ENCODE measurements around the gene DPEP1. TPM values are rescaled to one million over a fixed set of nuclear protein-coding genes. Genes with fewer than 3 reads are reported as not detected.

Gene DPEP1
- total RNA-seq, 4 donors from 2014 or later = 1.3 to 4.0 (median 1.4) TPM; not detected in 1

DNA sequence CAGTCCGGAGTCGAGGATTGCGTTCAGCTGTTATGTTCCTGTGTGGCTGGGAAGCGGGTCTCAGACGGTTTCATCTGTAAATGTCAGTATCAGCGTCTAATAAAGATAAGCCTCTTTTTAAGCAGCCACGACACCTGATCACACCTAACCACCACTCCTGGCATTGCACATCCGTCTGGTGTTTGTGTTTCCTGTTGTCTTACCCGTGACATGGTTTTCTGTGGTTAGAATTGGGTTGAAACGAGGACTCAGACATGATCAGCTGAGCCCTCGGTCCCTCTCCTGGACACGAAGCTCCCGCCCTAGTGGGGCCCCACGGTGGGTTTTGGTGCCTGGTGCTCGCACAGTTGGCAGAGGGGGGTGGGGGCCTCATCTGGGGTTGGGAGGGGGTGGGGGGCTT lies 19.6 kb upstream of the DPEP1 start:
- no peaks in the 10 kb centered on the region for H3K36me3 ChIP-seq
- no peak overlapping the region for H3K27ac ChIP-seq
- in situ Hi-C loops (cut with MboI; ENCODE audit: low pct_ligation_motif_present in 1 of 4, low pct_unique_long_range_greater_than_20kb in 1 of 4, low sequenced_read_pairs in 3 of 4) = no loop called here
- no peak overlapping the region for H3K4me3 ChIP-seq
- WGBS, 2 donors (ENCODE audit: low coverage in 1 of 2) = 69 to 77% methylated on average over 7 to 15 of the region's 15 CpGs
- intact Hi-C loops (cut with DNase I; ENCODE audit: low total_unique reads) = no loop called here
- H3K27me3 ChIP-seq = no peaks in the 10 kb centered on the region
- TF ChIP-seq, protein P1, sequence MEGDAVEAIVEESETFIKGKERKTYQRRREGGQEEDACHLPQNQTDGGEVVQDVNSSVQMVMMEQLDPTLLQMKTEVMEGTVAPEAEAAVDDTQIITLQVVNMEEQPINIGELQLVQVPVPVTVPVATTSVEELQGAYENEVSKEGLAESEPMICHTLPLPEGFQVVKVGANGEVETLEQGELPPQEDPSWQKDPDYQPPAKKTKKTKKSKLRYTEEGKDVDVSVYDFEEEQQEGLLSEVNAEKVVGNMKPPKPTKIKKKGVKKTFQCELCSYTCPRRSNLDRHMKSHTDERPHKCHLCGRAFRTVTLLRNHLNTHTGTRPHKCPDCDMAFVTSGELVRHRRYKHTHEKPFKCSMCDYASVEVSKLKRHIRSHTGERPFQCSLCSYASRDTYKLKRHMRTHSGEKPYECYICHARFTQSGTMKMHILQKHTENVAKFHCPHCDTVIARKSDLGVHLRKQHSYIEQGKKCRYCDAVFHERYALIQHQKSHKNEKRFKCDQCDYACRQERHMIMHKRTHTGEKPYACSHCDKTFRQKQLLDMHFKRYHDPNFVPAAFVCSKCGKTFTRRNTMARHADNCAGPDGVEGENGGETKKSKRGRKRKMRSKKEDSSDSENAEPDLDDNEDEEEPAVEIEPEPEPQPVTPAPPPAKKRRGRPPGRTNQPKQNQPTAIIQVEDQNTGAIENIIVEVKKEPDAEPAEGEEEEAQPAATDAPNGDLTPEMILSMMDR (IDR thresholded peaks at IDR 0.05) = no peak
- TF ChIP-seq EP300 (IDR thresholded peaks at IDR 0.05; ENCODE audit: low read depth) = no peak
- TF ChIP-seq POLR2A (IDR thresholded peaks at IDR 0.05) = no peak
- no peak for TF ChIP-seq POLR2AphosphoS5 (IDR thresholded peaks at IDR 0.05)
- DNase-seq = no peak
- no peaks in the 10 kb centered on the region for H3K4me1 ChIP-seq
- H3K9me3 ChIP-seq = no peaks in the 10 kb centered on the region

DNA sequence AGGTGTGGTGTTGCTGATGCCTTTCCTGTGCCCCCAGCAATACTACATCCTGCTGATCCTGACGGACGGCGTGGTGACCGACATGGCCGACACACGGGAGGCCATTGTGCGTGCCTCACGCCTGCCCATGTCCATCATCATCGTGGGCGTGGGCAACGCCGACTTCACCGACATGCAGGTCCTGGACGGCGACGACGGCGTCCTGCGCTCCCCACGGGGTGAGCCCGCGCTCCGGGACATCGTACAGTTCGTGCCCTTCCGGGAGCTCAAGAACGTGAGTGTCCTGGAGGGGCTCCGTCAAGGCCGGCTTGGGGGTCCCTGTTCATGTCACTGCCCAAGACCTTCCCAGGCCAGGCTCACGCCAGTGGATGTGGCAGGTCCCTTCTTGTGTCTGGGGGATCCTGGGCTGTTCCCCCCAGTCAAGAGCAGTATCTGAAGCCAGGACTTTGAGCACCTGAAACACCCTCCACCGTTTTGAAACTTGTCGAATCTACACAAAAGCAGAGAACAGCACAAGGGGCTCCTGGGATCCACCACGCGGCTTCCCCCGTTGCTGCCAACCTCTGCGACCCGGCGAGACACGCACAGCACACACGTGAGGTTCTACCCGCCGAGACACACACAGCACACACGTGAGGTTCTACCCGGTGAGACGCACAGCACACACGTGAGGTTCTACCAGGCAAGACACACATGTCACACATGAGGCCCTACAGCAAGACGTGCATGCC lies 17.9 kb upstream of the DPEP1 start:
- H3K4me1 ChIP-seq = no peaks in the 10 kb centered on the region
- no peak overlapping the region for H3K4me3 ChIP-seq
- no peaks in the 10 kb centered on the region for H3K9me3 ChIP-seq
- TF ChIP-seq POLR2A (IDR thresholded peaks at IDR 0.05) (no peak), POLR2AphosphoS5 (IDR thresholded peaks at IDR 0.05) (no peak), EP300 (IDR thresholded peaks at IDR 0.05; ENCODE audit: low read depth) (no peak)
- TF ChIP-seq, protein P1 (IDR thresholded peaks at IDR 0.05) = no peak
- no peaks in the 10 kb centered on the region for H3K36me3 ChIP-seq
- 96% methylated on average over 46 of the region's 47 CpGs; no CpG with 5 or more reads in 1 of the 2 donors for WGBS, 2 donors (ENCODE audit: low coverage in 1 of 2)
- in situ Hi-C loops (cut with MboI; ENCODE audit: low pct_ligation_motif_present in 1 of 4, low pct_unique_long_range_greater_than_20kb in 1 of 4, low sequenced_read_pairs in 3 of 4) (no loop called here), intact Hi-C loops (cut with DNase I; ENCODE audit: low total_unique reads) (no loop called here)
- no peak for DNase-seq
- no peak overlapping the region for H3K27ac ChIP-seq
- no peaks in the 10 kb centered on the region for H3K27me3 ChIP-seq

DNA sequence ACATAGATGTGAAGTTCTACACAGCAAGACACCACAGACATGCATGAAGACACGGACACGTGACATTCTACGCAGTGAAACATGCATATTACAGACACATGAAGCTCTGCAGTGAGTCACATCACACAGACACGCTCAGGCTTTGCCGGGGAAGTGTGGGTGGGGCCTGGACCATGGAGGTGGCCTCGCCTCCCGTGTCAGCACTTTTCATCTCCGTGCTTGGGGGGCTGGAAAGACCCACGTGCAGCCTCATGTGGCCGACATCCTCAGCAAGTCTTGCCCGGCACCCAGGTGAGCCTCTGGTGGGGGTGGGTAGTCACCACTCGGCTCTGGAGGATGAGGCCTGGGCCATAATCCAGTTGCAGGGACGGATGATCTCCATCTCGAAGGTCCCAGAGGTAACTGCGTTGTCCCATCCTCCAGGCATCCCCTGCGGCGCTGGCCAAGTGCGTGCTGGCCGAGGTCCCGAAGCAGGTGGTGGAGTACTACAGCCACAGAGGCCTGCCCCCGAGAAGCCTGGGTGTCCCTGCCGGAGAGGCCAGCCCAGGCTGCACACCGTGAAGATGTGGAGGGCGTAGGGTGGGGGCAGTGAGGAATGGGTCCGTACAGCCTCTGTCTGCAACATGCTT lies 17.3 kb upstream of the DPEP1 start:
- Histone ChIP-seq H3K4me3 (no peak overlapping the region), H3K4me1 (no peaks in the 10 kb centered on the region), H3K27ac (no peak overlapping the region), H3K27me3 (no peaks in the 10 kb centered on the region), H3K9me3 (no peaks in the 10 kb centered on the region), H3K36me3 (no peaks in the 10 kb centered on the region)
- no peak for DNase-seq
- TF ChIP-seq, protein P1 (IDR thresholded peaks at IDR 0.05) = no peak
- no peak for TF ChIP-seq POLR2A (IDR thresholded peaks at IDR 0.05)
- no peak for TF ChIP-seq EP300 (IDR thresholded peaks at IDR 0.05; ENCODE audit: low read depth)
- TF ChIP-seq POLR2AphosphoS5 (IDR thresholded peaks at IDR 0.05) = no peak
- in situ Hi-C loops (cut with MboI; ENCODE audit: low pct_ligation_motif_present in 1 of 4, low pct_unique_long_range_greater_than_20kb in 1 of 4, low sequenced_read_pairs in 3 of 4) = no loop called here
- intact Hi-C loops (cut with DNase I; ENCODE audit: low total_unique reads) = no loop called here
- 88% methylated on average over 22 of the region's 25 CpGs; no CpG with 5 or more reads in 1 of the 2 donors for WGBS, 2 donors (ENCODE audit: low coverage in 1 of 2)

DNA sequence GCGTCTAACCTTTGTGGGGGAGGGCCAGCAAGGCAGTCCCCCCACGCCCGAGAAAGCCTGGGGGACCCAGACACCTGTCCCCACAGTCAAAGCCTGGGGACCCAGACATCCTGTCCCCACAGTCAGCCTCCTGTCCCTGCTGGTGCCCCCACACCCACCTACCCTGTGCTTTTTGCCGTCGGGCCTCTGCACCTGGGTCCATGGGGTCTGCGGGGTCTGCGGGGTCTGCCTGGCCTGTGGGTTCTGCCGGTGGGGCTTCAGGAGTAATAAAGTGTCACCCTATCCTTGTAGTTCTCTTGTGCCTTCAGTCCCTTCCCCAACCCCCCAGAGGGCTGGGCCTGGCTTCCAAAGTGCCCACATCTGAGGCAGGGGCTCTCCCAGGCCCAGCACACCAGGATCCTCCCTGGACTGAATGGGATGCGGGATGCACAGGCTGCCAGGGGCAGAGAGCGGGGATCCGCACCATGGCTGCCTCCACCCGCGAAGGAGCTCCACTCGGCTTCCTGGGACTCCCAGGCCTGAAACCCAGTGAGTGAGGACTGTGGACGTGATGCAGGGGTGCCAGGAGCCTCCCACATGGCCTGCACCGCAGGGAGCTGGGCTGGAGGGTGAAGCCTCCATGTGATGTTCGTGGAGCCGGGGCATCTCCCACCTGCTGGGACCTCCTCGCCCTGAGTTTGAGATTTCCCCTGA lies 16.3 kb upstream of the DPEP1 start:
- no peak for TF ChIP-seq POLR2A (IDR thresholded peaks at IDR 0.05)
- no peak for TF ChIP-seq EP300 (IDR thresholded peaks at IDR 0.05; ENCODE audit: low read depth)
- TF ChIP-seq POLR2AphosphoS5 (IDR thresholded peaks at IDR 0.05) = no peak
- TF ChIP-seq, protein P1 (IDR thresholded peaks at IDR 0.05) = no peak
- Histone ChIP-seq H3K27ac (no peak overlapping the region), H3K36me3 (no peaks in the 10 kb centered on the region), H3K4me1 (no peaks in the 10 kb centered on the region), H3K27me3 (peaks cover 6% of the 10 kb centered on the region), H3K4me3 (no peak overlapping the region), H3K9me3 (no peaks in the 10 kb centered on the region)
- intact Hi-C loops (cut with DNase I; ENCODE audit: low total_unique reads) (no loop called here), in situ Hi-C loops (cut with MboI; ENCODE audit: low pct_ligation_motif_present in 1 of 4, low pct_unique_long_range_greater_than_20kb in 1 of 4, low sequenced_read_pairs in 3 of 4) (no loop called here)
- 82% methylated on average over 19 of the region's 19 CpGs; no CpG with 5 or more reads in 1 of the 2 donors for WGBS, 2 donors (ENCODE audit: low coverage in 1 of 2)
- DNase-seq = no peak

Data from transverse colon (tissue), 4 donors.